OCI-LY7 (cell line): Measurements from ENCODE around the gene JAKMIP2. TPM values are rescaled to one million over a fixed set of nuclear protein-coding genes. Genes with fewer than 3 reads are reported as not detected.

Experiments used
- BruUV-seq: library from RNA; stranded (reverse); fragments of 400-500 nt; replicated peaks from 2 replicates; lab custom pipeline; 2021; lab: Mats Ljungman, UMichigan
- CTCF ChIA-PET: fragments of 300-600 bp; sonication (Branson Sonifier 250); formaldehyde crosslinking; loops from one replicate; lab custom pipeline; 2022; ENCODE audit warnings: antibody characterized with exemption; ENCODE audit not compliant: unreplicated experiment; lab: Charles Lee
- POLR2A ChIA-PET: fragments of 300-600 bp; sonication (Branson Sonifier 250); formaldehyde crosslinking; loops from one replicate; lab custom pipeline; 2022; ENCODE audit warnings: antibody characterized with exemption; lab: Charles Lee
- DNase-seq: peaks from one replicate; pipeline ENCODE4 v3.0.0-alpha.2; 2015; ENCODE audit warnings: low spot score
- H2AFZ ChIP-seq: fragments of 200-600 bp; sonication (generic), shearing (Covaris generic); 2 replicates; pipeline ENCODE4 v1.6.1; 2014; ENCODE audit warnings: mild to moderate bottlenecking, antibody characterized with exemption, low read length, moderate library complexity
- H3K27ac ChIP-seq: fragments of 200-600 bp; sonication (generic); 2 replicates; pipeline ENCODE4 v1.5.1; 2014; ENCODE audit warnings: mixed run types, low read depth, mild to moderate bottlenecking, moderate library complexity, low read length, inconsistent platforms; ENCODE audit not compliant: poor library complexity, severe bottlenecking
- H3K36me3 ChIP-seq: fragments of 200-600 bp; sonication (generic); 2 replicates; pipeline ENCODE4 v1.6.1; 2014; ENCODE audit warnings: mild to moderate bottlenecking, antibody characterized with exemption, low read length, moderate library complexity, mixed read lengths; ENCODE audit not compliant: insufficient read depth
- H3K4me1 ChIP-seq: fragments of 200-600 bp; sonication (generic); 2 replicates; pipeline ENCODE4 v1.5.1; 2014; ENCODE audit warnings: mild to moderate bottlenecking, low read length; ENCODE audit not compliant: insufficient read depth, poor library complexity, severe bottlenecking
- H3K4me2 ChIP-seq: fragments of 200-600 bp; sonication (generic); 2 replicates; pipeline ENCODE4 v1.6.1; 2014; ENCODE audit warnings: mild to moderate bottlenecking, low read length
- H3K4me3 ChIP-seq: fragments of 200-600 bp; sonication (generic); 2 replicates; pipeline ENCODE4 v1.5.1; 2014; ENCODE audit warnings: mild to moderate bottlenecking, low read depth, low read length; ENCODE audit not compliant: poor library complexity, severe bottlenecking
- H3K79me2 ChIP-seq: fragments of 200-600 bp; sonication (generic); 2 replicates; pipeline ENCODE4 v1.6.1; 2016; ENCODE audit warnings: low read depth, mild to moderate bottlenecking, low read length, moderate library complexity, mixed read lengths; ENCODE audit not compliant: insufficient read depth
- H3K9me2 ChIP-seq: fragments of 200-600 bp; sonication (generic); 2 replicates; pipeline ENCODE4 v1.6.1; 2016; ENCODE audit warnings: mild to moderate bottlenecking, low read length, mixed read lengths; ENCODE audit not compliant: insufficient read depth
- H3K9me3 ChIP-seq: fragments of 200-600 bp; sonication (generic); 2 replicates; pipeline ENCODE4 v1.6.1; 2014; ENCODE audit warnings: mild to moderate bottlenecking, mixed run types, low read length, mixed read lengths
- H4K20me1 ChIP-seq: fragments of 200-600 bp; sonication (generic); 2 replicates; pipeline ENCODE4 v1.6.1; 2014; ENCODE audit warnings: mild to moderate bottlenecking, antibody characterized with exemption, low read length, moderate library complexity, mixed read lengths; ENCODE audit not compliant: insufficient read depth
- CTCF ChIP-seq: fragments of 200-600 bp; sonication (generic); conservative IDR thresholded peaks from 2 replicates; pipeline ENCODE4 v1.5.1; 2014; ENCODE audit warnings: mild to moderate bottlenecking, antibody characterized with exemption, low read length, moderate library complexity, mixed read lengths
- EZH2phosphoT487 ChIP-seq: fragments of 200-600 bp; sonication (generic); IDR thresholded peaks from 2 replicates; pipeline ENCODE4 v1.6.1; 2018; ENCODE audit warnings: low read depth, borderline replicate concordance, mild to moderate bottlenecking, mixed run types, antibody characterized with exemption, low read length, moderate library complexity, mixed read lengths
- intact Hi-C: fragments of 100-400 bp; cut with micrococcal nuclease; formaldehyde crosslinking; loops from one replicate; pipeline ENCODE4 v1.10.0; 2022; ENCODE audit not compliant: unreplicated experiment
- total RNA-seq, 2 experiments: library from RNA; depleted of rRNA in 1 of 2; stranded (reverse); fragments of >200 nt in 1 of 2; shearing (Covaris generic) in 1 of 2; gene quantifications; 2 replicates each; pipeline ENCODE4 v1.2.3, GENCODE V29; 2014 to 2022

The JAKMIP2 gene
- total RNA-seq, 2 experiments from 2014 or later = 4.0 to 14.5 TPM

GRCh38 chr5:147801461-147801860 is 18.9 kb upstream of the JAKMIP2 start:
- no peak for DNase-seq
- BruUV-seq = no TSS peak
- Histone ChIP-seq H3K4me1 (peaks cover 21% of the 10 kb centered on the region), H2AFZ (no peak overlapping the region), H3K9me3 (no peaks in the 10 kb centered on the region), H3K79me2 (no peaks in the 10 kb centered on the region), H4K20me1 (no peaks in the 10 kb centered on the region), H3K36me3 (no peaks in the 10 kb centered on the region), H3K4me3 (no peak overlapping the region), H3K9me2 (no peaks in the 10 kb centered on the region), H3K4me2 (no peak overlapping the region), H3K27ac (no peak overlapping the region)
- no peak for TF ChIP-seq CTCF
- no peak for TF ChIP-seq EZH2phosphoT487
- intact Hi-C loops = no loop called here
- POLR2A ChIA-PET = no interaction called here
- CTCF ChIA-PET = no interaction called here

- no TSS peak for BruUV-seq
- TF ChIP-seq EZH2phosphoT487 = no peak
- no peak for TF ChIP-seq CTCF
- no peak overlapping the region for H3K4me2 ChIP-seq
- intact Hi-C loops = no loop called here
- no peak for DNase-seq
- H3K27ac ChIP-seq = no peak overlapping the region
- peaks cover 18% of the 10 kb centered on the region for H3K4me1 ChIP-seq
- no peaks in the 10 kb centered on the region for H4K20me1 ChIP-seq
- ChIA-PET POLR2A (interaction anchor here (0.9 kb wide), 1 partner anchor 18 kb away, joined by 3 read pairs; no protein-coding TSS in a partner anchor), CTCF (no interaction called here)
- H3K9me3 ChIP-seq = no peaks in the 10 kb centered on the region
- no peaks in the 10 kb centered on the region for H3K9me2 ChIP-seq
- H3K36me3 ChIP-seq = no peaks in the 10 kb centered on the region
- H2AFZ ChIP-seq = no peak overlapping the region
- no peaks in the 10 kb centered on the region for H3K79me2 ChIP-seq
- H3K4me3 ChIP-seq = no peak overlapping the region
Observed at GRCh38 chr5:147800491-147800890, 18.0 kb upstream of the JAKMIP2 start.

GRCh38 chr5:147796556-147797308 is 14.2 kb upstream of the JAKMIP2 start:
- Histone ChIP-seq H3K4me3 (no peak overlapping the region), H3K27ac (no peak overlapping the region), H3K36me3 (no peaks in the 10 kb centered on the region), H3K4me2 (no peak overlapping the region), H4K20me1 (no peaks in the 10 kb centered on the region), H2AFZ (no peak overlapping the region), H3K79me2 (no peaks in the 10 kb centered on the region), H3K9me2 (0 out of 2 replicates have a peak, but pooled peaks cover 3% of the 10 kb centered on the region), H3K9me3 (no peaks in the 10 kb centered on the region), H3K4me1 (no peaks in the 10 kb centered on the region)
- intact Hi-C loops = no loop called here
- DNase-seq = no peak
- BruUV-seq = no TSS peak
- CTCF ChIA-PET = no interaction called here
- POLR2A ChIA-PET = interaction anchor here (0.9 to 1.3 kb wide), 3 partner anchors 14 to 16 kb away, joined by 3 to 9 read pairs (median 5); partner anchors contain the start of gene JAKMIP2
- TF ChIP-seq EZH2phosphoT487 (no peak), CTCF (no peak)
